ENCODE measurements around the gene NPY4R2.
"Not testable (repeated sequence)": the region's sequence is repeated elsewhere in the genome, so short reads cannot be mapped to it uniquely, and the experiment has no call there.

DNA sequence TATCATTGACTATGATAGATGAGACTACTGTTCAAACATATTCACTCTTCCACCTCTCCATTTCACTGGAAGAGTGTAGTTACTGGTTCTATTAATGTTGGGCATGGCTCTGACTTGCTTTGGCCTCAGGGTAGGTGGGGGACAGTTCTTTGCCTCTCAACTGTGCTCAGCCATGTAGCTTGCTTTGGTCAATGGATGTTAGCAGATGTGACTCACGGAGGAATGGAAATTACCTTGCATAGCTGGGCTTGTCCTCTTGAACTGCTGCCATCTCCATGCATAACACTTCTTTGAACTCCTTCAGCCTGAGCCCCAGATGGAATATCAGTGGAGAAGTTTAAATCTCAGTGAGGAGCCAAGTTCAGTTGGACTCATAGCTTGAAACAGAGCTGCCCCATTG is 9.1 kb upstream of the NPY4R2 start:
- TF ChIP-seq, protein P1, sequence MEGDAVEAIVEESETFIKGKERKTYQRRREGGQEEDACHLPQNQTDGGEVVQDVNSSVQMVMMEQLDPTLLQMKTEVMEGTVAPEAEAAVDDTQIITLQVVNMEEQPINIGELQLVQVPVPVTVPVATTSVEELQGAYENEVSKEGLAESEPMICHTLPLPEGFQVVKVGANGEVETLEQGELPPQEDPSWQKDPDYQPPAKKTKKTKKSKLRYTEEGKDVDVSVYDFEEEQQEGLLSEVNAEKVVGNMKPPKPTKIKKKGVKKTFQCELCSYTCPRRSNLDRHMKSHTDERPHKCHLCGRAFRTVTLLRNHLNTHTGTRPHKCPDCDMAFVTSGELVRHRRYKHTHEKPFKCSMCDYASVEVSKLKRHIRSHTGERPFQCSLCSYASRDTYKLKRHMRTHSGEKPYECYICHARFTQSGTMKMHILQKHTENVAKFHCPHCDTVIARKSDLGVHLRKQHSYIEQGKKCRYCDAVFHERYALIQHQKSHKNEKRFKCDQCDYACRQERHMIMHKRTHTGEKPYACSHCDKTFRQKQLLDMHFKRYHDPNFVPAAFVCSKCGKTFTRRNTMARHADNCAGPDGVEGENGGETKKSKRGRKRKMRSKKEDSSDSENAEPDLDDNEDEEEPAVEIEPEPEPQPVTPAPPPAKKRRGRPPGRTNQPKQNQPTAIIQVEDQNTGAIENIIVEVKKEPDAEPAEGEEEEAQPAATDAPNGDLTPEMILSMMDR (IDR thresholded peaks at IDR 0.05; ENCODE audit: low read depth, low read length, poor library complexity, severe bottlenecking): not testable (repeated sequence)
- TF ChIP-seq EZH2phosphoT487 (IDR thresholded peaks at IDR 0.05; ENCODE audit: borderline replicate concordance, low read length): not testable (repeated sequence)

Data from DOHH2 (cell line).